HEK293 (cell line): ENCODE measurements around the gene UFC1.

ENCODE experiments used
- CTCF ChIP-seq: fragments of 450-650 bp; formaldehyde crosslinking; IDR thresholded peaks from 2 replicates; pipeline ENCODE4 v1.5.1; 2016; ENCODE audit warnings: missing biosample characterization, missing genetic modification characterization
- GFI1B ChIP-seq: fragments of 450-650 bp; formaldehyde crosslinking; IDR thresholded peaks from 2 replicates; pipeline ENCODE4 v1.5.1; 2016; ENCODE audit warnings: missing biosample characterization, missing genetic modification characterization
- OSR2 ChIP-seq: fragments of 450-650 bp; formaldehyde crosslinking; IDR thresholded peaks from 2 replicates; pipeline ENCODE4 v1.5.1; 2016; ENCODE audit warnings: missing biosample characterization, missing genetic modification characterization
- SALL2 ChIP-seq: fragments of 450-650 bp; formaldehyde crosslinking; IDR thresholded peaks from 2 replicates; pipeline ENCODE4 v1.5.0; 2017; ENCODE audit warnings: missing biosample characterization, mild to moderate bottlenecking, missing genetic modification characterization, borderline replicate concordance
- WT1 ChIP-seq: fragments of 450-650 bp; formaldehyde crosslinking; IDR thresholded peaks from 2 replicates; pipeline ENCODE4 v1.5.1; 2016; ENCODE audit warnings: missing biosample characterization, missing genetic modification characterization
- YY1 ChIP-seq: fragments of 450-650 bp; formaldehyde crosslinking; IDR thresholded peaks from 2 replicates; pipeline ENCODE4 v1.5.1; 2018; ENCODE audit warnings: missing biosample characterization, missing genetic modification characterization
- ZBTB48 ChIP-seq: fragments of 450-650 bp; formaldehyde crosslinking; IDR thresholded peaks from 2 replicates; pipeline ENCODE4 v1.5.1; 2016; ENCODE audit warnings: missing biosample characterization, missing genetic modification characterization
- ZBTB7A ChIP-seq: fragments of 450-650 bp; formaldehyde crosslinking; IDR thresholded peaks from 2 replicates; pipeline ENCODE4 v1.5.1; 2016; ENCODE audit warnings: low read depth, missing biosample characterization, missing genetic modification characterization
- ZIC2 ChIP-seq: fragments of 450-650 bp; formaldehyde crosslinking; IDR thresholded peaks from 2 replicates; pipeline ENCODE4 v1.5.1; 2016; ENCODE audit warnings: missing biosample characterization, missing genetic modification characterization
- ZNF114 ChIP-seq: fragments of 450-650 bp; formaldehyde crosslinking; IDR thresholded peaks from 2 replicates; pipeline ENCODE4 v1.5.0; 2017; ENCODE audit warnings: missing biosample characterization, missing genetic modification characterization
- ZNF146 ChIP-seq: fragments of 450-650 bp; formaldehyde crosslinking; IDR thresholded peaks from 2 replicates; pipeline ENCODE4 v1.5.1; 2016; ENCODE audit warnings: missing biosample characterization, missing genetic modification characterization
- ZNF157 ChIP-seq: fragments of 450-650 bp; formaldehyde crosslinking; IDR thresholded peaks from 2 replicates; pipeline ENCODE4 v1.5.1; 2016; ENCODE audit warnings: missing biosample characterization, missing genetic modification characterization
- ZNF223 ChIP-seq: fragments of 450-650 bp; formaldehyde crosslinking; IDR thresholded peaks from 2 replicates; pipeline ENCODE4 v1.5.1; 2016; ENCODE audit warnings: missing biosample characterization, missing genetic modification characterization
- ZNF302 ChIP-seq: fragments of 450-650 bp; formaldehyde crosslinking; IDR thresholded peaks from 2 replicates; pipeline ENCODE4 v1.5.1; 2016; ENCODE audit warnings: missing biosample characterization, missing genetic modification characterization, low read depth
- ZNF416 ChIP-seq: fragments of 450-650 bp; formaldehyde crosslinking; IDR thresholded peaks from 2 replicates; pipeline ENCODE4 v1.5.1; 2016; ENCODE audit warnings: missing biosample characterization, missing genetic modification characterization
- ZNF596 ChIP-seq: fragments of 450-650 bp; IDR thresholded peaks from 2 replicates; pipeline ENCODE4 v1.5.0; 2018; ENCODE audit warnings: missing biosample characterization, mild to moderate bottlenecking, missing genetic modification characterization, moderate library complexity
- ZNF692 ChIP-seq: fragments of 450-650 bp; formaldehyde crosslinking; IDR thresholded peaks from 2 replicates; pipeline ENCODE4 v1.5.1; 2016; ENCODE audit warnings: missing biosample characterization, missing genetic modification characterization
- ZNF791 ChIP-seq: fragments of 450-650 bp; formaldehyde crosslinking; IDR thresholded peaks from 2 replicates; pipeline ENCODE4 v1.5.1; 2016; ENCODE audit warnings: missing biosample characterization, missing genetic modification characterization
- ZSCAN23 ChIP-seq: fragments of 450-650 bp; formaldehyde crosslinking; IDR thresholded peaks from 2 replicates; pipeline ENCODE4 v1.5.1; 2016; ENCODE audit warnings: missing biosample characterization, missing genetic modification characterization
- TF ChIP-seq, protein P1 (sequence below): fragments of 450-650 bp; formaldehyde crosslinking; IDR thresholded peaks from 2 replicates; pipeline ENCODE4 v1.5.1; 2016; ENCODE audit warnings: missing biosample characterization, missing genetic modification characterization
- TF ChIP-seq, protein P2 (sequence below): fragments of 450-650 bp; formaldehyde crosslinking; IDR thresholded peaks from 2 replicates; pipeline ENCODE4 v1.5.1; 2017; ENCODE audit warnings: missing biosample characterization, mild to moderate bottlenecking, missing genetic modification characterization, moderate library complexity
- TF ChIP-seq, protein P3 (sequence below): fragments of 450-650 bp; formaldehyde crosslinking; IDR thresholded peaks from 2 replicates; pipeline ENCODE4 v1.5.1; 2016; ENCODE audit warnings: missing biosample characterization, missing genetic modification characterization
- TF ChIP-seq, protein P4 (sequence below): fragments of 450-650 bp; formaldehyde crosslinking; IDR thresholded peaks from 2 replicates; pipeline ENCODE4 v1.5.1; 2016; ENCODE audit warnings: missing biosample characterization, missing genetic modification characterization
- TF ChIP-seq, protein P5 (sequence below): fragments of 450-650 bp; formaldehyde crosslinking; IDR thresholded peaks from 2 replicates; pipeline ENCODE4 v1.5.1; 2016; ENCODE audit warnings: missing biosample characterization, missing genetic modification characterization, low read depth

UFC1 gene

GRCh38 chr1:161198194-161198896, 44.6 kb downstream of the UFC1 start (continued):
- no peak for TF ChIP-seq ZNF692 (tag by site-specific recombination)
- TF ChIP-seq ZBTB7A (tag by site-specific recombination) = no peak
- TF ChIP-seq OSR2 (tag by site-specific recombination) = peak; percentile 36
- no peak for TF ChIP-seq ZNF157
- TF ChIP-seq ZIC2 (tag by site-specific recombination) = peak; percentile 70
- TF ChIP-seq ZSCAN23 = no peak
- no peak for TF ChIP-seq YY1 (tag by site-specific recombination)
- no peak for TF ChIP-seq ZNF223 (tag by site-specific recombination)
- TF ChIP-seq, protein P1, sequence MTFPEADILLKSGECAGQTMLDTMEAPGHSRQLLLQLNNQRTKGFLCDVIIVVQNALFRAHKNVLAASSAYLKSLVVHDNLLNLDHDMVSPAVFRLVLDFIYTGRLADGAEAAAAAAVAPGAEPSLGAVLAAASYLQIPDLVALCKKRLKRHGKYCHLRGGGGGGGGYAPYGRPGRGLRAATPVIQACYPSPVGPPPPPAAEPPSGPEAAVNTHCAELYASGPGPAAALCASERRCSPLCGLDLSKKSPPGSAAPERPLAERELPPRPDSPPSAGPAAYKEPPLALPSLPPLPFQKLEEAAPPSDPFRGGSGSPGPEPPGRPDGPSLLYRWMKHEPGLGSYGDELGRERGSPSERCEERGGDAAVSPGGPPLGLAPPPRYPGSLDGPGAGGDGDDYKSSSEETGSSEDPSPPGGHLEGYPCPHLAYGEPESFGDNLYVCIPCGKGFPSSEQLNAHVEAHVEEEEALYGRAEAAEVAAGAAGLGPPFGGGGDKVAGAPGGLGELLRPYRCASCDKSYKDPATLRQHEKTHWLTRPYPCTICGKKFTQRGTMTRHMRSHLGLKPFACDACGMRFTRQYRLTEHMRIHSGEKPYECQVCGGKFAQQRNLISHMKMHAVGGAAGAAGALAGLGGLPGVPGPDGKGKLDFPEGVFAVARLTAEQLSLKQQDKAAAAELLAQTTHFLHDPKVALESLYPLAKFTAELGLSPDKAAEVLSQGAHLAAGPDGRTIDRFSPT (tag by site-specific recombination) = peak; percentile 37; the same call in 1 of the 2 replicates
- no peak for TF ChIP-seq ZNF416 (tag by site-specific recombination)
- 0 out of 2 replicates have a peak, but pooled peaks have one; percentile 48 for TF ChIP-seq ZBTB48 (tag by site-specific recombination)
- TF ChIP-seq SALL2 (tag by site-specific recombination) = no peak
- TF ChIP-seq, protein P2, sequence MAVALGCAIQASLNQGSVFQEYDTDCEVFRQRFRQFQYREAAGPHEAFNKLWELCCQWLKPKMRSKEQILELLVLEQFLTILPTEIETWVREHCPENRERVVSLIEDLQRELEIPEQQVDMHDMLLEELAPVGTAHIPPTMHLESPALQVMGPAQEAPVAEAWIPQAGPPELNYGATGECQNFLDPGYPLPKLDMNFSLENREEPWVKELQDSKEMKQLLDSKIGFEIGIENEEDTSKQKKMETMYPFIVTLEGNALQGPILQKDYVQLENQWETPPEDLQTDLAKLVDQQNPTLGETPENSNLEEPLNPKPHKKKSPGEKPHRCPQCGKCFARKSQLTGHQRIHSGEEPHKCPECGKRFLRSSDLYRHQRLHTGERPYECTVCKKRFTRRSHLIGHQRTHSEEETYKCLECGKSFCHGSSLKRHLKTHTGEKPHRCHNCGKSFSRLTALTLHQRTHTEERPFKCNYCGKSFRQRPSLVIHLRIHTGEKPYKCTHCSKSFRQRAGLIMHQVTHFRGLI (tag by site-specific recombination) = peak; percentile 79; the same call in 1 of the 2 replicates
- TF ChIP-seq WT1 = no peak
- no peak for TF ChIP-seq ZNF114 (tag by site-specific recombination)
- no peak for TF ChIP-seq ZNF146 (tag by site-specific recombination)
- TF ChIP-seq, protein P3, sequence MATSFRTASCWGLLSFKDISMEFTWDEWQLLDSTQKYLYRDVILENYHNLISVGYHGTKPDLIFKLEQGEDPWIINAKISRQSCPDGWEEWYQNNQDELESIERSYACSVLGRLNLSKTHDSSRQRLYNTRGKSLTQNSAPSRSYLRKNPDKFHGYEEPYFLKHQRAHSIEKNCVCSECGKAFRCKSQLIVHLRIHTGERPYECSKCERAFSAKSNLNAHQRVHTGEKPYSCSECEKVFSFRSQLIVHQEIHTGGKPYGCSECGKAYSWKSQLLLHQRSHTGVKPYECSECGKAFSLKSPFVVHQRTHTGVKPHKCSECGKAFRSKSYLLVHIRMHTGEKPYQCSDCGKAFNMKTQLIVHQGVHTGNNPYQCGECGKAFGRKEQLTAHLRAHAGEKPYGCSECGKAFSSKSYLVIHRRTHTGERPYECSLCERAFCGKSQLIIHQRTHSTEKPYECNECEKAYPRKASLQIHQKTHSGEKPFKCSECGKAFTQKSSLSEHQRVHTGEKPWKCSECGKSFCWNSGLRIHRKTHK (tag by site-specific recombination) = no peak
- TF ChIP-seq, protein P4, sequence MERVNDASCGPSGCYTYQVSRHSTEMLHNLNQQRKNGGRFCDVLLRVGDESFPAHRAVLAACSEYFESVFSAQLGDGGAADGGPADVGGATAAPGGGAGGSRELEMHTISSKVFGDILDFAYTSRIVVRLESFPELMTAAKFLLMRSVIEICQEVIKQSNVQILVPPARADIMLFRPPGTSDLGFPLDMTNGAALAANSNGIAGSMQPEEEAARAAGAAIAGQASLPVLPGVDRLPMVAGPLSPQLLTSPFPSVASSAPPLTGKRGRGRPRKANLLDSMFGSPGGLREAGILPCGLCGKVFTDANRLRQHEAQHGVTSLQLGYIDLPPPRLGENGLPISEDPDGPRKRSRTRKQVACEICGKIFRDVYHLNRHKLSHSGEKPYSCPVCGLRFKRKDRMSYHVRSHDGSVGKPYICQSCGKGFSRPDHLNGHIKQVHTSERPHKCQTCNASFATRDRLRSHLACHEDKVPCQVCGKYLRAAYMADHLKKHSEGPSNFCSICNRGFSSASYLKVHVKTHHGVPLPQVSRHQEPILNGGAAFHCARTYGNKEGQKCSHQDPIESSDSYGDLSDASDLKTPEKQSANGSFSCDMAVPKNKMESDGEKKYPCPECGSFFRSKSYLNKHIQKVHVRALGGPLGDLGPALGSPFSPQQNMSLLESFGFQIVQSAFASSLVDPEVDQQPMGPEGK = peak; percentile 70; the same call in 1 of the 2 replicates
- TF ChIP-seq ZNF596 (tag by site-specific recombination) = no peak
- TF ChIP-seq CTCF = 0 out of 2 replicates have a peak, but pooled peaks have one; percentile 12
- TF ChIP-seq ZNF791 (tag by site-specific recombination) = no peak
- TF ChIP-seq, protein P5, sequence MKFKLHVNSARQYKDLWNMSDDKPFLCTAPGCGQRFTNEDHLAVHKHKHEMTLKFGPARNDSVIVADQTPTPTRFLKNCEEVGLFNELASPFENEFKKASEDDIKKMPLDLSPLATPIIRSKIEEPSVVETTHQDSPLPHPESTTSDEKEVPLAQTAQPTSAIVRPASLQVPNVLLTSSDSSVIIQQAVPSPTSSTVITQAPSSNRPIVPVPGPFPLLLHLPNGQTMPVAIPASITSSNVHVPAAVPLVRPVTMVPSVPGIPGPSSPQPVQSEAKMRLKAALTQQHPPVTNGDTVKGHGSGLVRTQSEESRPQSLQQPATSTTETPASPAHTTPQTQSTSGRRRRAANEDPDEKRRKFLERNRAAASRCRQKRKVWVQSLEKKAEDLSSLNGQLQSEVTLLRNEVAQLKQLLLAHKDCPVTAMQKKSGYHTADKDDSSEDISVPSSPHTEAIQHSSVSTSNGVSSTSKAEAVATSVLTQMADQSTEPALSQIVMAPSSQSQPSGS (tag by site-specific recombination) = no peak
- TF ChIP-seq GFI1B (tag by site-specific recombination) = no peak
- TF ChIP-seq ZNF302 (tag by site-specific recombination) = no peak
